Measurements from ENCODE around the gene PLAAT4. TPM values are rescaled to one million over a fixed set of nuclear protein-coding genes. Genes with fewer than 3 reads are reported as not detected.
"Not testable (repeated sequence)": the region's sequence is repeated elsewhere in the genome, so short reads cannot be mapped to it uniquely, and the experiment has no call there.

Gene PLAAT4
- total RNA-seq, 1 experiment from 2014 or later = 90.7 TPM

DNA sequence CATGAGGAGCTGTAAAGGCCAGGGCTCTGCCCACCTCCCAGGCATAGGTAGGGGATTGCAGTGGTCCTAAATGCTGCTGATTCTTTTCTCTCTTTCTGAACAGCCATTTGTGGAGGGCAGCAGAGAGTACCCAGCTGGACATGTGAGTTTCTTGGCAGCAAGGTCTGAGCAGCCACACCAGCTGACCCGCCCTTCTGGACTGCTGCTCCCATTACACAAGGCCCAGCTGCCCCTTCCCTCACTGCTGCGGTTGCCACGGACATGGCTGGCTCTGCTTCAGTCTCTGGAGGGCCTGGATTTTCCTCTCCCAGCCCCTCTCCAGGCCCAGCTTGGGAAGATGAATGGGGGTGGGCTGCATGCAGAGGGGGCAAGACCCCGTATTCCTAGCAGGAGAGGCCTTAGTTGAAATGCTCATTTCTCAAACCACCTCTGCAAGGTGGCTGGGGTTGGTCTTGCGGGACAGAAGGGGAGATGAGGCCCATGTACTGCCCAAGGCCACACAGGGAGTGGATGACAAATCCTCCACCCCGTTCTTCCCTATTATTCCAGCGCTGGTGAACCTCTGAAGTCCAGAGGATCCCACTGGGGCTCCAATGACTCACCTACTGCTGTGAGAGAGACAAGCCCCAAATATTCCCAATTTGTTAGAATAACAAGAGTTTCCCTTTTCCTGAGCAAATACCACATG, 26.1 kb upstream of the PLAAT4 start:
- DNase-seq (ENCODE audit: low read depth) = peak; percentile 61

GRCh38 chr11:63511048-63511748, 25.4 kb upstream of the PLAAT4 start:
- no peak for DNase-seq (ENCODE audit: low read depth)

GRCh38 chr11:63512816-63513215, 23.8 kb upstream of the PLAAT4 start:
- DNase-seq (ENCODE audit: low read depth) = no peak

- DNase-seq (ENCODE audit: low read depth) = no peak
Measured at GRCh38 chr11:63516109-63516508, 20.5 kb upstream of the PLAAT4 start.

GRCh38 chr11:63517156-63517555, 19.5 kb upstream of the PLAAT4 start:
- DNase-seq (ENCODE audit: low read depth) = no peak

DNA sequence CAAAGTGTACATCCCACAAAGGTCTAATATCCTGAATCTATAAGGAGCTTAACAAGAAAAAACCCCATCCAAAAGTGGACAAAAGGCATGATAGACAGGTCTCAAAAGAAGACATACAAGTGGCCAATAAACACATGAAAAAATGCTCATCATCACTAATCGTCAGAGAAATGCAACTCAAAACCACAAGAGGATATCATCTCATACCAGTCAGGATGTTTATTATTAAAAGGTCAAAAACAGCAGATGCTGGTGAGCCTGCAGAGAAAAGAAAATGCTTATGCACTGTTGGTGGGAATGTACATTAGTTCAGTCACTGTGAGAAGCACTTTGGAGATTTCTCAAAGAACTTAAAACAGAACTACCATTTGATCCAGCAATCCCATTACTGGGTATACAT, 18.1 kb upstream of the PLAAT4 start:
- DNase-seq (ENCODE audit: low read depth) = peak; percentile 79

GRCh38 chr11:63520606-63521170, 15.9 kb upstream of the PLAAT4 start:
- DNase-seq (ENCODE audit: low read depth) = no peak

- peak; percentile 29 for DNase-seq (ENCODE audit: low read depth)
Measured at GRCh38 chr11:63521896-63522295, 14.7 kb upstream of the PLAAT4 start.

DNA sequence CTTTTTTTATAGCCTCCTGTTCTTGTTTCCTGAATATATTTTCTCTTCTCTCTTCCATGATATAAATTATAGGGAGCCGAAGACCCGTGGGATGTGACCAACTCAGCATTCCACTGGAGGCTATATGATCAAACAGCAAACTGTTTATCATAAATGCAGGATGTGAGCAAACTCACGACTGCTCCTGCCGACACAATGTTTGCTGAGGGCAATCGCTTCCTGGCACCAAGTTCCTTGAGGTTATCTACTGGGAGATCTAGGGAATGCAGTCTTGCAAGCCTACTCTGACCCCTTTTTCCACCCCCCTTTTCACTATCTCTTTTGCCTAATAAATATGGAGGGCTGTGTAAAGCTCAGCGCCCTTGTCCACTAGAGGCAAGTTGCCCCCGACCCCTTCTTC, 13.5 kb upstream of the PLAAT4 start:
- no peak for DNase-seq (ENCODE audit: low read depth)

DNA sequence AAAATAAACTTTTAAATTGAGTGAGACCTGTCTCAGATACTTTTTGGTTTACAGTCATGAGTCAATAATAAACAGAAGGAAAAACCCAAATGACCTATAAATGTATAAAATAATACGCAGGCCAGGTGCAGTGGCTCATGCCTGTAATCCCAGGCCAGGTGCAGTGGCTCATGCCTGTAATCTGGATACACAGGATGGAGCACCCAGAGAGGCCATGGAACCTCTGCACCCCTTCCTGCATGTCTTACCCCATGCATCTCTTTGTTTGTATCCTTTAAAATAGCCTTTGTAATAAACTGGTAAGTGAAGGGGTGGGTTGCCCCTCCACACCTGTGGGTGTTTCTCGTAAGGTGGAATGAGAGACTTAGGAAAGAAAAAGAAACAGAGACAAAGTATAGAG, 8.9 kb upstream of the PLAAT4 start:
- DNase-seq (ENCODE audit: low read depth) = no peak

GRCh38 chr11:63528156-63528555, 8.5 kb upstream of the PLAAT4 start:
- not testable (repeated sequence) for DNase-seq (ENCODE audit: low read depth)

DNA sequence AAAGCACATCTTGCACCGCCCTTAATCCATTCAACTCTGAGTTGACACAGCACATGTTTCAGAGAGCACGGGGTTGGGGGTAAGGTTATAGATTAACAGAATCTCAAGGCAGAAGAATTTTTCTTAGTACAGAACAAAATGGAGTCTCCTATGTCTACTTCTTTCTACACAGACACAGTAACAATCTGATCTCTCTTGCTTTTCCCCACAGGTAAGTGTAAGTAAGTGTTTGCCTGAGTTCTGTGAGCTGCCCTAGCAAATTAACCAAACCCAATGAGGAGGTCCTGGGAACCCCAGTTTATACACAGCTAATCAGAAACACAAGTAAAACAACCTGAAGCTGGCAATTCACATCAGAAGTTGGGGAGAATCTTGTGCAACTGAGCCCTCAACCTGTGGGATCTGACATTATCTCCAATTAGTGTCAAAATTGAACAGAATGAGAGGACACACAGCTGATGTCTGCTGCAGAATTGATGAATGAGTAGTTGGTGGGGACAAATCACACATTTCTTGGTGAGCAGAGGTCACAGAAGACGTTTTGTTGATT, 7.8 kb upstream of the PLAAT4 start:
- not testable (repeated sequence) for DNase-seq (ENCODE audit: low read depth)

DNA sequence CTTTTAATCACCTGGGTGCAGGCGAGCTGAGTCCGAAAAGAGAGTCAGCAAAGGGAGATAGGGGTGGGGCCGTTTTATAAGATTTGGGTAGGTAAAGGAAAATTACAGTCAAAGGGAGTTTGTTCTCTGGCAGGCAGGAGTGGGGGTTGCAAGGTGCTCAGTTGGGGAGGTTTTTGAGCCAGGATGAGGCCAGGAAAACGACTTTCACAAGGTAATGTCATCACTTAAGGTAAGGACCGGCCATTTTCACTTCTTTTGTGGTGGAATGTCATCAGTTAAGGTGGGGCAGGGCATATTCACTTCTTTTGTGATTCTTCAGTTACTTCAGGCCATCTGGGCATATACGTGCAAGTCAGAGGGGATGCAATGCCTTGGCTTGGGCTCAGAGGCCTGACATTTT, 7.2 kb upstream of the PLAAT4 start:
- DNase-seq (ENCODE audit: low read depth) = not testable (repeated sequence)

GRCh38 chr11:63530021-63530420, 6.6 kb upstream of the PLAAT4 start:
- DNase-seq (ENCODE audit: low read depth) = no peak

DNA sequence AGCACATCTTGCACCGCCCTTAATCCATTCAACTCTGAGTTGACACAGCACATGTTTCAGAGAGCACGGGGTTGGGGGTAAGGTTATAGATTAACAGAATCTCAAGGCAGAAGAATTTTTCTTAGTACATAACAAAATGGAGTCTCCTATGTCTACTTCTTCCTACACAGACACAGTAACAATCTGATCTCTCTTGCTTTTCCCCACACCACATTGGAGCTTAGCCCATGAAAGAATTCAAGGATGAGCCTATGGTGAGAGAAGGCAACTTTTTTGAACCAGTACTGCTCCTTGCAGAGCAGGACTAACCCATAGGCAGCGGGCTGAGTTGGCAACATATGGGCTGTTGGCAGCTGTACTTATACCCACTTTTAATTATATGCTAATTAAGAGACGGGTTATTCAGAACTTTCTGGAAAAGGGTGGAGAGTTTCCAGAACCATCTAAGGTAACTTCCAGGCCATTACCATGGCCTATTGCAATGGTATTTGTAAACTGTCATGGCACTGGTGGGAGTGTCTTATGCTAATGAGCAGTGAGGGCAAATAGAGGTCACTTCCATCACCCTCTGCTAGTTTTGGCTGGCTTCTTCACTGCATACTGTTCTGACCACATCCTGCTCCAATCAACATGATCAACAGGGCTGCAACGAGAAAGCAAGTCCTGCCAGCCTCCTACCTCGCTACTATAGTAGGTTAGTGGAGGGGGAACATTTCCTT, 5.4 kb upstream of the PLAAT4 start:
- DNase-seq (ENCODE audit: low read depth) = peak; percentile 93

GRCh38 chr11:63532117-63532516, 4.5 kb upstream of the PLAAT4 start:
- no peak for DNase-seq (ENCODE audit: low read depth)

GRCh38 chr11:63532799-63533475, 3.7 kb upstream of the PLAAT4 start:
- DNase-seq (ENCODE audit: low read depth) = peak; percentile 21

GRCh38 chr11:63534076-63534475, 2.5 kb upstream of the PLAAT4 start:
- DNase-seq (ENCODE audit: low read depth) = no peak

DNA sequence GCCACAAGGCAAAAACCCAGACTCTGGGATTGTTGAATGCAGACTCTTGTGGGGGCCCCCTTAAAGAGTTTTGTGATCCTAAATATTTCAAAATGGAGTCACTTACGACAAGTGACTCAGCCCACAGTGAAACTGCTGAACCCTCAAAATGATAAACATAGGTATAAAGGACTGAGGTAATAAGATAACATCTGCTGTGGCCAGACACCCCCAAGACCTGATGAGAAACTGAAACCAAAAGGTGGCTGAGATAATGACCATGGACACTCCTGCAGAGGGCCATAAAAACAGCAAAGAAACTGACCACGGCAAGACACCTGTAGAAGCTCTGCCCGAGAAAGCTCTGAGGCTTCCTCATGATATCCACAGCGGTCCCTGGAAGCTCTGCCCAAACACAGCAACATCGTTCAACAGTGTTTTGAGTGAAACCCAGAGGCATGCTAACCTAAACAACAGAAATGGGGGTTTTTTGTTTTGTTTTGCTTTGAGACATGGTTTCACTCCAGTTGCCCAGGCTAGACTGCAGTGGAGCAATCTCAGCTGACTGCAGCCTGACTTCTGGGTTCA, 1.6 kb upstream of the PLAAT4 start:
- DNase-seq (ENCODE audit: low read depth) = peak; percentile 55

DNA sequence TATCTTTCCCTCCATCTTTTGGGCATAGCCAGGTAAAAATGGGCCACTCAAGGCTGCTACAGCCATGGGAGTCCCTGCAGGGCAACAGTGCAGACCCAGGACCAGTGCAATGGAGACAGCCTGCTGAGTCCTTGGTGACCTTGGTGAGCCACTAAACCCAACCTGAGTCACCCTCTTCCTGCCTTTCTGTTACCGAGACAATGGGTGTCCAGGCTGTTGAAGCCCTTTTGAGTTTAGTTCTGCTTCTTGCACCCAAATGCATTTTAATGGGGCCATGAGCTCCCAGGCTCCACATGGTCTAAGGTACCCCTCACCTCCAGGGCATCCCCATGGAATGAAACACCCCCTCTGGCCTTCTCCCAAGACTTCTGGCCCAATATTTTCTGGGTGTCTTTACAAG, 874 bp upstream of the PLAAT4 start:
- peak; percentile 72 for DNase-seq (ENCODE audit: low read depth)
